ENCODE results near the gene LY6G6C. TPM values are rescaled to one million over a fixed set of nuclear protein-coding genes. Genes with fewer than 3 reads are reported as not detected.

LY6G6C gene
- total and polyA plus RNA-seq, 7 donors = 0.07 to 1.2 (median 1.2) TPM; not detected in 4

DNA sequence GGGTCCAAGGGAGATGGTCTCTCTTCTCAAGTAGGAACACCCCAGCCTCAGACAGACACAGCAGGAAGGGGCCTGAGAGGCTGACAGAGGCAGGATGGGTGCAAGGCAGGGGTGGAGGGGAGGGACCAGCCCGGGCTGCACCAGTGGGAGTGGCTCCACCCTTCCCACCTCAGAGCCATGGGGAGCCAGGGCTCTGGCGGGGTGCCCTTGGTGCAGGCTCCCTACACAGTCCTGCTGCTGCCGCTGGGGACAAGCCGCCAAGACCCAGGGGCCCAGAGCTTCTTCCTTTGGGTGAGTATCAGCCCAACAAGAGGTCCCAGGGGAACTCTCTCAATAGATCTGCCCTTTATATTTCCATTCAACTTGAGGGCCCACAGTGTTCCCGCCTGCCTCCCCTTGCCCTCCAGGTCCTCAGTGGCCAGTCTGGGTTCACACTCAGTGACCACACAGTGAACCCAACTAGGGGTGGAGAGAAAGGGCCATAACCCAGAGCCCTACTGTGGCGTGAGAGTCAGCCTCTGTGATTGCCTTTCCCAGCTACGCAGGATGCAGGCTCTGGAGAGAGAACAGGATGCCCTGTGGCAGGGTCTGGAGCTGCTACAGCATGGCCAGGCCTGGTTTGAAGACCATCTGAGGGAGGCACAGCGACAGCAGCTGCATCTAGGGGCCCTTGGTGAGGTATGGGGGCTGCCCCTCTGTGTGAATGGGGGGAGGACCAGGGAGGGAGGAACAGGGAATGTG lies 41.5 kb upstream of the LY6G6C start:
- intact Hi-C loops (cut with DNase I) = no loop called here

DNA sequence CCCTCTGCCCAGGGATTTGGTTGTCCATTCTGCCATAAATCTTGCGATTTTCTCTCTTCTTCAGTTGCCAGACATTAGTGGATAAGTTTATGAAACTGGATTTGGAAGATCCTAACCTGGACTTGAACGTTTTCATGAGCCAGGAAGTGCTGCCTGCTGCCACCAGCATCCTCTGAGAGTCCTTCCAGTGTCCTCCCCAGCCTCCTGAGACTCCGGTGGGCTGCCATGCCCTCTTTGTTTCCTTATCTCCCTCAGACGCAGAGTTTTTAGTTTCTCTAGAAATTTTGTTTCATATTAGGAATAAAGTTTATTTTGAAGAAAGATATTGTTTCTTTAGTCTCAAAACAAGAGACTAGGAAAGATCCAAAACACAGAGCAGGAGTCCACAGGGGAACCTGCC lies 40.8 kb upstream of the LY6G6C start, which contains the start of gene SAPCD1:
Gene SAPCD1 (plus strand): TSS at position 301 of the 400 bp plus-strand sequence. CDS start 399 bp downstream, outside the sequence.
- H3K27ac ChIP-seq = no peak within 1 kb of the TSS

More for the DNA sequence above, 41.5 kb upstream of the LY6G6C start:
- Histone ChIP-seq H3K27me3 (peaks cover 0 to 14% (median 3%) of the 10 kb centered on the region in 3 donors), H3K36me3 (no peaks in the 10 kb centered on the region), H3K4me3 (no peak overlapping the region), H3K4me1 (peaks cover 0 to 10% (median 7%) of the 10 kb centered on the region in 4 donors), H3K27ac (no peak overlapping the region), H3K9me3 (no peaks in the 10 kb centered on the region)
- DNase-seq = no peak
- TF ChIP-seq, protein P1, sequence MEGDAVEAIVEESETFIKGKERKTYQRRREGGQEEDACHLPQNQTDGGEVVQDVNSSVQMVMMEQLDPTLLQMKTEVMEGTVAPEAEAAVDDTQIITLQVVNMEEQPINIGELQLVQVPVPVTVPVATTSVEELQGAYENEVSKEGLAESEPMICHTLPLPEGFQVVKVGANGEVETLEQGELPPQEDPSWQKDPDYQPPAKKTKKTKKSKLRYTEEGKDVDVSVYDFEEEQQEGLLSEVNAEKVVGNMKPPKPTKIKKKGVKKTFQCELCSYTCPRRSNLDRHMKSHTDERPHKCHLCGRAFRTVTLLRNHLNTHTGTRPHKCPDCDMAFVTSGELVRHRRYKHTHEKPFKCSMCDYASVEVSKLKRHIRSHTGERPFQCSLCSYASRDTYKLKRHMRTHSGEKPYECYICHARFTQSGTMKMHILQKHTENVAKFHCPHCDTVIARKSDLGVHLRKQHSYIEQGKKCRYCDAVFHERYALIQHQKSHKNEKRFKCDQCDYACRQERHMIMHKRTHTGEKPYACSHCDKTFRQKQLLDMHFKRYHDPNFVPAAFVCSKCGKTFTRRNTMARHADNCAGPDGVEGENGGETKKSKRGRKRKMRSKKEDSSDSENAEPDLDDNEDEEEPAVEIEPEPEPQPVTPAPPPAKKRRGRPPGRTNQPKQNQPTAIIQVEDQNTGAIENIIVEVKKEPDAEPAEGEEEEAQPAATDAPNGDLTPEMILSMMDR (IDR thresholded peaks at IDR 0.05) = no peak
- TF ChIP-seq EP300 (IDR thresholded peaks at IDR 0.05) (no peak), POLR2AphosphoS5 (IDR thresholded peaks at IDR 0.05) (no peak), POLR2A (IDR thresholded peaks at IDR 0.05) (no peak)
- 82 to 83% methylated on average over 8 of the region's 8 CpGs for WGBS, 2 donors

DNA sequence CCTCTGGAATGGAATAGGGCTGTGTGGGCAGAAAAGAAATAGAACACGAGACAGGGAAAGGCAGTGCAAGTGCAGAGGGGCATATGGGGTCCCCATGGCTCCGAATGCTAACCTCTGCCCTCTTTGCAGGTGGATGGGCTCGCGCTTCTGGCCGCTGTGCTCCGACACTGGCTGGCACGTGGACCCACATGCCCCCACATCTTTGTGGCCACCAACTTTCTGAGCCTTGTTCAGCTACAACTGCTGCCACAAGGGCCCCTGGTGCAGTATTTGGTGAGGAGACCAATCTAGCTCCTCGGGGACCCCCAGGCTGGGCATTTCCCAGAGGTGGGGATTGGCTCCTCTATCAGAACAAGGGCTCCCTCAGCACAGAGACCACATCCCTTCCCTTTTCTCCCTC lies 39.8 kb upstream of the LY6G6C start:
- H3K9me3 ChIP-seq = no peaks in the 10 kb centered on the region
- no peak for DNase-seq
- peaks cover 0 to 10% (median 3%) of the 10 kb centered on the region in 3 donors for H3K27me3 ChIP-seq
- intact Hi-C loops (cut with DNase I) = no loop called here
- WGBS, 2 donors = 96 to 97% methylated on average over 8 of the region's 8 CpGs
- no peak overlapping the region for H3K4me3 ChIP-seq
- no peak overlapping the region for H3K27ac ChIP-seq
- no peaks in the 10 kb centered on the region for H3K36me3 ChIP-seq
- peaks cover 0 to 6% (median 5%) of the 10 kb centered on the region in 4 donors for H3K4me1 ChIP-seq
- TF ChIP-seq POLR2AphosphoS5 (IDR thresholded peaks at IDR 0.05) = no peak
- TF ChIP-seq, protein P1 (IDR thresholded peaks at IDR 0.05) = no peak
- TF ChIP-seq EP300 (IDR thresholded peaks at IDR 0.05) = no peak
- TF ChIP-seq POLR2A (IDR thresholded peaks at IDR 0.05) = no peak

More for the DNA sequence above, 40.8 kb upstream of the LY6G6C start, which contains the start of gene SAPCD1:
- peaks cover 0 to 10% (median 7%) of the 10 kb centered on the region in 4 donors for H3K4me1 ChIP-seq
- WGBS, 2 donors = 81 to 87% methylated on average over 4 of the region's 4 CpGs
- no peak within 1 kb of the TSS for H3K4me3 ChIP-seq
- H3K9me3 ChIP-seq = no peaks in the 10 kb centered on the region
- peaks cover 0 to 14% (median 3%) of the 10 kb centered on the region in 3 donors for H3K27me3 ChIP-seq
- TF ChIP-seq, protein P1 (IDR thresholded peaks at IDR 0.05) = no peak
- TF ChIP-seq EP300 (IDR thresholded peaks at IDR 0.05) (no peak), POLR2AphosphoS5 (IDR thresholded peaks at IDR 0.05) (no peak), POLR2A (IDR thresholded peaks at IDR 0.05) (no peak)
- intact Hi-C loops (cut with DNase I) = no loop called here
- H3K36me3 ChIP-seq = no peaks in the 10 kb centered on the region
- no peak for DNase-seq

DNA sequence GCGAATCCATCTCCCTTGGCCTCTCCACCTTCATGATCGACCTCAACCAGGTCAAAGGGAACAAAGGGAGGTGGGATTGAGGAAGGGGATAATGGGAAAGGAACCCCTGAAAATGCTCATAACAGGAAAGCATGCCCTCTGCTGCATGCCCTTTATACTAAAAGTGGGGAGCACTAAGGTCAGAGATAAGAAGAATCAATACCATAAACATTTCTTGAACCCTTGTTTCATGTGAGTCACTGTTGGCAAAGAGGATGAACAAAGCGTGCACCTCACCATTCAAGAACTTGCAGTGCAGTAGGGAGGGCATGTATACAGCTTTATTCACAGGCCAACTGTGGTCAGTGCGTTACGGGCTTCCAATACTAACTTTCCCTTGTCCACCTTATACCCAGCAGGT lies 39.2 kb upstream of the LY6G6C start:
- no peaks in the 10 kb centered on the region for H3K9me3 ChIP-seq
- no peak for TF ChIP-seq EP300 (IDR thresholded peaks at IDR 0.05)
- TF ChIP-seq, protein P1 (IDR thresholded peaks at IDR 0.05) = no peak
- no peak for TF ChIP-seq POLR2A (IDR thresholded peaks at IDR 0.05)
- no peak for TF ChIP-seq POLR2AphosphoS5 (IDR thresholded peaks at IDR 0.05)
- no peaks in the 10 kb centered on the region for H3K36me3 ChIP-seq
- H3K27me3 ChIP-seq = peaks cover 0 to 5% (median 1%) of the 10 kb centered on the region in 3 donors
- peaks cover 0 to under 1% (median 0%) of the 10 kb centered on the region in 4 donors for H3K4me1 ChIP-seq
- no peak overlapping the region for H3K27ac ChIP-seq
- intact Hi-C loops (cut with DNase I) = no loop called here
- no peak overlapping the region for H3K4me3 ChIP-seq
- no peak for DNase-seq
- 80 to 89% methylated on average over 5 of the region's 5 CpGs for WGBS, 2 donors

Data from sigmoid colon (tissue), 7 donors.